Neural progenitor cell (in vitro differentiated cells): ENCODE data around the gene RNF187. TPM values are rescaled to one million over a fixed set of nuclear protein-coding genes. Genes with fewer than 3 reads are reported as not detected.
A peak's percentile ranks its signal among the peaks of the same experiment; 100 is the strongest.

ENCODE experiments used
- DNase-seq: peaks from one replicate; pipeline ENCODE4 v3.0.0-alpha.2; 2016; ENCODE audit warnings: low spot score
- H2AFZ ChIP-seq: fragments of 200-600 bp; sonication (generic); replicated peaks from 2 replicates; pipeline ENCODE4 v1.6.1; 2016; ENCODE audit warnings: antibody characterized with exemption
- H3F3A ChIP-seq: fragments of 200-600 bp; sonication (generic); 2 replicates; pipeline ENCODE4 v1.6.1; 2016; ENCODE audit warnings: antibody characterized with exemption, low read depth
- H3K27ac ChIP-seq: fragments of 200-600 bp; sonication (generic); 2 replicates; pipeline ENCODE4 v1.5.1; 2016; ENCODE audit warnings: mild to moderate bottlenecking
- H3K27me3 ChIP-seq: fragments of 200-600 bp; sonication (generic); 2 replicates; pipeline ENCODE4 v1.6.1; 2016; ENCODE audit warnings: mild to moderate bottlenecking, moderate library complexity
- H3K36me3 ChIP-seq: fragments of 200-600 bp; sonication (generic); 2 replicates; pipeline ENCODE4 v1.5.1; 2016
- H3K4me1 ChIP-seq: fragments of 200-600 bp; sonication (generic); 2 replicates; pipeline ENCODE4 v1.6.1; 2016; ENCODE audit warnings: mixed run types
- H3K4me2 ChIP-seq: fragments of 200-600 bp; sonication (generic); 2 replicates; pipeline ENCODE4 v1.6.1; 2016
- H3K4me3 ChIP-seq: fragments of 200-600 bp; sonication (generic); 2 replicates; pipeline ENCODE4 v1.5.1; 2016
- H3K79me2 ChIP-seq: fragments of 200-600 bp; sonication (generic); 2 replicates; pipeline ENCODE4 v1.6.1; 2016; ENCODE audit warnings: low read depth
- H3K9ac ChIP-seq: fragments of 200-600 bp; sonication (generic); 2 replicates; pipeline ENCODE4 v1.6.1; 2016
- H3K9me3 ChIP-seq: fragments of 200-600 bp; sonication (generic); 2 replicates; pipeline ENCODE4 v1.5.1; 2016; ENCODE audit warnings: low read depth
- H4K20me1 ChIP-seq: fragments of 200-600 bp; sonication (generic); 2 replicates; pipeline ENCODE4 v1.6.1; 2016; ENCODE audit warnings: low read depth
- H3K27ac Mint-ChIP-seq: 3 replicates; pipeline ENCODE4 v1.8.0; 2021; ENCODE audit warnings: mixed read lengths
- H3K27me3 Mint-ChIP-seq: 2 replicates; pipeline ENCODE4 v1.8.0; 2022; ENCODE audit warnings: low read depth, mild to moderate bottlenecking, inconsistent platforms, moderate library complexity, mixed read lengths; ENCODE audit not compliant: insufficient read depth
- H3K36me3 Mint-ChIP-seq: 3 replicates; pipeline ENCODE4 v1.8.0; 2021; ENCODE audit warnings: mixed read lengths
- H3K4me1 Mint-ChIP-seq: 3 replicates; pipeline ENCODE4 v1.8.0; 2021; ENCODE audit warnings: mixed read lengths
- H3K4me3 Mint-ChIP-seq: 3 replicates; pipeline ENCODE4 v1.8.0; 2021; ENCODE audit warnings: mild to moderate bottlenecking, moderate library complexity, mixed read lengths
- H3K9me3 Mint-ChIP-seq: 3 replicates; pipeline ENCODE4 v1.8.0; 2020; ENCODE audit warnings: mixed read lengths
- CTCF ChIP-seq: fragments of 200-600 bp; sonication (generic); IDR thresholded peaks from 2 replicates; pipeline ENCODE4 v1.5.1; 2017; ENCODE audit warnings: antibody characterized with exemption, mild to moderate bottlenecking
- EZH2 ChIP-seq: fragments of 200-600 bp; sonication (generic); IDR thresholded peaks from 2 replicates; pipeline ENCODE4 v1.6.1; 2017; ENCODE audit warnings: antibody characterized with exemption, mild to moderate bottlenecking, moderate library complexity
- EZH2phosphoT487 ChIP-seq: fragments of 200-600 bp; sonication (generic); IDR thresholded peaks from 2 replicates; pipeline ENCODE4 v1.6.1; 2017; ENCODE audit warnings: antibody characterized with exemption
- total RNA-seq: library from RNA; depleted of rRNA; stranded (reverse); fragments of >200 nt; gene quantifications from 2 replicates; pipeline ENCODE4 v1.2.3, GENCODE V29; 2015; ENCODE audit warnings: low replicate concordance

The RNF187 gene
- total RNA-seq, 1 donor from 2014 or later: 16.1 TPM

- Mint-ChIP-seq H3K4me3 (peak overlapping the region; percentile 95), H3K4me1 (peaks cover 40% of the 10 kb centered on the region), H3K27ac (no peak overlapping the region), H3K9me3 (peaks cover 1% of the 10 kb centered on the region), H3K36me3 (no peaks in the 10 kb centered on the region), H3K27me3 (peaks cover 30% of the 10 kb centered on the region)
- TF ChIP-seq CTCF: peak; percentile 45
- TF ChIP-seq EZH2: peak; percentile 43
- no peak for TF ChIP-seq EZH2phosphoT487
- H4K20me1 ChIP-seq: peaks cover 4% of the 10 kb centered on the region
- peak overlapping the region; percentile 82 for H2AFZ ChIP-seq
- DNase-seq: peak; percentile 84
- peak overlapping the region; percentile 99 for H3K4me2 ChIP-seq
- H3K4me1 ChIP-seq: peaks cover 13% of the 10 kb centered on the region
- peaks cover 32% of the 10 kb centered on the region for H3F3A ChIP-seq
- no peak overlapping the region for H3K9ac ChIP-seq
- no peak overlapping the region for H3K27ac ChIP-seq
- peaks cover 94% of the 10 kb centered on the region for H3K27me3 ChIP-seq
- no peaks in the 10 kb centered on the region for H3K36me3 ChIP-seq
- no peaks in the 10 kb centered on the region for H3K9me3 ChIP-seq
- H3K79me2 ChIP-seq: no peaks in the 10 kb centered on the region
- peak overlapping the region; percentile 61 for H3K4me3 ChIP-seq
These were observed 23.4 kb upstream of the RNF187 start for GRCh38 chr1:228463559-228464455.

- TF ChIP-seq CTCF: no peak
- peak; percentile 18 for TF ChIP-seq EZH2phosphoT487
These were observed 22.6 kb upstream of the RNF187 start for GRCh38 chr1:228464487-228464983.

GRCh38 chr1:228465141-228465540 is 22.0 kb upstream of the RNF187 start:
- Histone ChIP-seq H3K79me2 (no peaks in the 10 kb centered on the region), H3F3A (peaks cover 26% of the 10 kb centered on the region), H2AFZ (peak overlapping the region; percentile 58), H3K4me2 (peak overlapping the region; percentile 99), H3K27me3 (peaks cover 98% of the 10 kb centered on the region), H3K36me3 (no peaks in the 10 kb centered on the region), H3K9me3 (no peaks in the 10 kb centered on the region), H3K9ac (no peak overlapping the region), H3K4me1 (peaks cover 19% of the 10 kb centered on the region), H4K20me1 (peaks cover 4% of the 10 kb centered on the region), H3K27ac (no peak overlapping the region), H3K4me3 (peak overlapping the region; percentile 61)
- Mint-ChIP-seq H3K9me3 (peaks cover 1% of the 10 kb centered on the region), H3K4me1 (peaks cover 40% of the 10 kb centered on the region), H3K27me3 (peaks cover 28% of the 10 kb centered on the region), H3K4me3 (peak overlapping the region; percentile 95), H3K36me3 (no peaks in the 10 kb centered on the region), H3K27ac (peak overlapping the region; percentile 97)
- TF ChIP-seq CTCF: no peak
- TF ChIP-seq EZH2phosphoT487: no peak
- TF ChIP-seq EZH2: no peak
- DNase-seq: peak; percentile 23

More at GRCh38 chr1:228464487-228464983, 22.6 kb upstream of the RNF187 start:
- H3K27ac Mint-ChIP-seq: peak overlapping the region; percentile 97
- H3K27me3 ChIP-seq: peaks cover 98% of the 10 kb centered on the region
- peaks cover 30% of the 10 kb centered on the region for H3K27me3 Mint-ChIP-seq
- H3F3A ChIP-seq: peaks cover 26% of the 10 kb centered on the region
- H3K4me1 ChIP-seq: peaks cover 17% of the 10 kb centered on the region
- peak overlapping the region; percentile 61 for H3K4me3 ChIP-seq
- H4K20me1 ChIP-seq: peaks cover 4% of the 10 kb centered on the region
- no peaks in the 10 kb centered on the region for H3K36me3 ChIP-seq
- DNase-seq: peak; percentile 96
- H2AFZ ChIP-seq: peak overlapping the region; percentile 82
- peaks cover 1% of the 10 kb centered on the region for H3K9me3 Mint-ChIP-seq
- H3K9ac ChIP-seq: no peak overlapping the region
- H3K4me3 Mint-ChIP-seq: peak overlapping the region; percentile 95
- H3K79me2 ChIP-seq: no peaks in the 10 kb centered on the region
- H3K4me1 Mint-ChIP-seq: peaks cover 40% of the 10 kb centered on the region
- H3K4me2 ChIP-seq: peak overlapping the region; percentile 99
- no peaks in the 10 kb centered on the region for H3K9me3 ChIP-seq
- H3K36me3 Mint-ChIP-seq: no peaks in the 10 kb centered on the region
- H3K27ac ChIP-seq: no peak overlapping the region
